Subcutaneous abdominal adipose tissue (tissue), 5 donors: ENCODE results near the gene DCD.

Source experiments
- H3K27ac ChIP-seq: one replicate; pipeline ENCODE4 v1.7.0; 2013; ENCODE audit warnings: low read depth, mild to moderate bottlenecking, inconsistent platforms, low read length, moderate library complexity
- H3K27me3 ChIP-seq, 5 donors: one replicate each; pipeline ENCODE4 v1.7.0; 2013; ENCODE audit warnings: low read length in 5 of 5, inconsistent platforms in 1 of 5; ENCODE audit not compliant: control insufficient read depth in 5 of 5, insufficient read depth in 4 of 5
- H3K36me3 ChIP-seq, 5 donors: one replicate each; pipeline ENCODE4 v1.7.0; 2013; ENCODE audit warnings: low read length in 5 of 5; ENCODE audit not compliant: control insufficient read depth in 5 of 5, insufficient read depth in 5 of 5
- H3K4me1 ChIP-seq, 5 donors: one replicate each; pipeline ENCODE4 v1.7.0; 2013; ENCODE audit warnings: low read length in 5 of 5, mild to moderate bottlenecking in 3 of 5, moderate library complexity in 1 of 5; ENCODE audit not compliant: control insufficient read depth in 5 of 5, insufficient read depth in 5 of 5
- H3K4me3 ChIP-seq, 5 donors: one replicate each; pipeline ENCODE4 v1.7.0; 2013; ENCODE audit warnings: low read length in 5 of 5, low read depth in 1 of 5
- H3K9ac ChIP-seq, 5 donors: one replicate each; pipeline ENCODE4 v1.7.0; 2013; ENCODE audit warnings: low read length in 5 of 5, mild to moderate bottlenecking in 4 of 5, moderate library complexity in 3 of 5
- H3K9me3 ChIP-seq, 5 donors: one replicate each; pipeline ENCODE4 v1.7.0; 2013; ENCODE audit warnings: low read length in 5 of 5; ENCODE audit not compliant: control insufficient read depth in 5 of 5
- donor health status: healthy.
- donor health status: healthy.
- donor health status: healthy.
- donor health status: healthy.
- donor health status: healthy.

Gene DCD

GRCh38 chr12:54601841-54602240 is 46.3 kb downstream of the DCD start:
- no peak overlapping the region for H3K9ac ChIP-seq
- peak overlapping the region; percentile 58 for H3K27ac ChIP-seq
- no peaks in the 10 kb centered on the region for H3K9me3 ChIP-seq
- H3K4me3 ChIP-seq = peak overlapping the region in 1 of 5 donors; percentile 11
- H3K27me3 ChIP-seq = no peaks in the 10 kb centered on the region
- peaks cover 0 to 15% (median 13%) of the 10 kb centered on the region in 5 donors for H3K4me1 ChIP-seq
- no peaks in the 10 kb centered on the region for H3K36me3 ChIP-seq

GRCh38 chr12:54598970-54599369 is 49.2 kb downstream of the DCD start:
- no peak overlapping the region for H3K9ac ChIP-seq
- no peak overlapping the region for H3K27ac ChIP-seq
- no peaks in the 10 kb centered on the region for H3K36me3 ChIP-seq
- H3K4me1 ChIP-seq = peaks cover 0 to 15% (median 13%) of the 10 kb centered on the region in 5 donors
- H3K27me3 ChIP-seq = no peaks in the 10 kb centered on the region
- H3K9me3 ChIP-seq = no peaks in the 10 kb centered on the region
- no peak overlapping the region for H3K4me3 ChIP-seq

GRCh38 chr12:54596526-54596946 is 51.6 kb downstream of the DCD start:
- no peak overlapping the region for H3K9ac ChIP-seq
- no peak overlapping the region for H3K4me3 ChIP-seq
- peaks cover 0 to 10% (median 5%) of the 10 kb centered on the region in 5 donors for H3K4me1 ChIP-seq
- no peaks in the 10 kb centered on the region for H3K27me3 ChIP-seq
- no peaks in the 10 kb centered on the region for H3K9me3 ChIP-seq
- no peak overlapping the region for H3K27ac ChIP-seq
- H3K36me3 ChIP-seq = no peaks in the 10 kb centered on the region

DNA sequence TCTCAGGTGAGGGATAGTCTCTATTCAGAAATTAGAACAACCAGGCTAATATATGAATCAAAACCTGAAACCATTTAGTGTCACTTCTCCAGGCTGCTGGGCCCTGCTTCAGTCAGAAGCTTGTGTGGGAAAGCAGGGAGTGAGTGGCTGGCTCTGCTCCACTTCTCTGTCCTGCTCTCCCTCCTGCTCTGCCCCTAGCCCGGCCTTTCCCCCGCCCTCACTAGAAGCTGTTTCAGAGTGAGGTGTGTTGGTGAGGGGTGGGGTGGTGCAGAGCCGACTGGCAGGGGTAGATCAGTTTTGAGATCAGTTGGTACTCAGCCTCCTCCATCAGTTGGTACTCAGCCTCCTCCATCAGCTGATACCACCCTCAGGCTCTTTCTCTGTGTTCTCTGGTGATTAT is 52.7 kb downstream of the DCD start:
- Histone ChIP-seq H3K36me3 (no peaks in the 10 kb centered on the region), H3K27ac (no peak overlapping the region), H3K4me3 (no peak overlapping the region), H3K4me1 (peaks cover 2 to 20% (median 15%) of the 10 kb centered on the region in 5 donors), H3K9me3 (no peaks in the 10 kb centered on the region), H3K27me3 (peaks cover 0 to 2% (median 0%) of the 10 kb centered on the region in 5 donors), H3K9ac (no peak overlapping the region)
